ENCODE results near the gene EFNA5. TPM values are rescaled to one million over a fixed set of nuclear protein-coding genes. Genes with fewer than 3 reads are reported as not detected.
A peak's percentile ranks its signal among the peaks of the same experiment; 100 is the strongest.

Gene EFNA5
- total RNA-seq, 1 donor from 2014 or later = 11.8 TPM

DNA sequence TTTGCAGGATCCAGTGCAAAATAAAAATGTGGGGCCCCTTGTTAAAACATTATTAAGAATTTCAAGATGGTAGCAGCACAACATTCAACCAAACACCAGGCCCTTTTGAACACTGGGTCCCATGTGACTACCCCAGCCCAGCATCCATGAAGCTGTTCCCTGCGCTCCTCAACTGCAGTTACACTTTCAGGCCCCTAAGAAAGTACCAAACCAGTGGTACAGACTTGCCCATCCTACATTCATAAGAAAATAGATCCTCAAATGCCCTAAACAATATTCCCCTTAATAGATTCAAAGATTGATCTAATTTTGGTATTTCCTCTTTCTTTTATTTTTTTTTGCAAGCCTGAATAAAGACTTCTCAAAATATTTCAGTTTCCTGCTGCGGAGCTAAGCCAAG, 201.7 kb downstream of the EFNA5 start:
- Histone ChIP-seq H3K27me3 (no peaks in the 10 kb centered on the region), H3K4me1 (peaks cover 50% of the 10 kb centered on the region), H3K27ac (no peak overlapping the region), H3K9me3 (no peaks in the 10 kb centered on the region), H3K36me3 (no peaks in the 10 kb centered on the region), H3K4me3 (no peak overlapping the region)
- TF ChIP-seq POLR2AphosphoS5 (IDR thresholded peaks at IDR 0.05; ENCODE audit: insufficient read depth in 1 of 2, low read depth in 1 of 2) (no peak), POLR2A (IDR thresholded peaks at IDR 0.05) (no peak)
- TF ChIP-seq, protein P1, sequence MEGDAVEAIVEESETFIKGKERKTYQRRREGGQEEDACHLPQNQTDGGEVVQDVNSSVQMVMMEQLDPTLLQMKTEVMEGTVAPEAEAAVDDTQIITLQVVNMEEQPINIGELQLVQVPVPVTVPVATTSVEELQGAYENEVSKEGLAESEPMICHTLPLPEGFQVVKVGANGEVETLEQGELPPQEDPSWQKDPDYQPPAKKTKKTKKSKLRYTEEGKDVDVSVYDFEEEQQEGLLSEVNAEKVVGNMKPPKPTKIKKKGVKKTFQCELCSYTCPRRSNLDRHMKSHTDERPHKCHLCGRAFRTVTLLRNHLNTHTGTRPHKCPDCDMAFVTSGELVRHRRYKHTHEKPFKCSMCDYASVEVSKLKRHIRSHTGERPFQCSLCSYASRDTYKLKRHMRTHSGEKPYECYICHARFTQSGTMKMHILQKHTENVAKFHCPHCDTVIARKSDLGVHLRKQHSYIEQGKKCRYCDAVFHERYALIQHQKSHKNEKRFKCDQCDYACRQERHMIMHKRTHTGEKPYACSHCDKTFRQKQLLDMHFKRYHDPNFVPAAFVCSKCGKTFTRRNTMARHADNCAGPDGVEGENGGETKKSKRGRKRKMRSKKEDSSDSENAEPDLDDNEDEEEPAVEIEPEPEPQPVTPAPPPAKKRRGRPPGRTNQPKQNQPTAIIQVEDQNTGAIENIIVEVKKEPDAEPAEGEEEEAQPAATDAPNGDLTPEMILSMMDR (IDR thresholded peaks at IDR 0.05) = no peak
- intact Hi-C loops (cut with DNase I) = no loop called here
- DNase-seq (ENCODE audit: extremely low spot score in 2 of 2) = no peak

DNA sequence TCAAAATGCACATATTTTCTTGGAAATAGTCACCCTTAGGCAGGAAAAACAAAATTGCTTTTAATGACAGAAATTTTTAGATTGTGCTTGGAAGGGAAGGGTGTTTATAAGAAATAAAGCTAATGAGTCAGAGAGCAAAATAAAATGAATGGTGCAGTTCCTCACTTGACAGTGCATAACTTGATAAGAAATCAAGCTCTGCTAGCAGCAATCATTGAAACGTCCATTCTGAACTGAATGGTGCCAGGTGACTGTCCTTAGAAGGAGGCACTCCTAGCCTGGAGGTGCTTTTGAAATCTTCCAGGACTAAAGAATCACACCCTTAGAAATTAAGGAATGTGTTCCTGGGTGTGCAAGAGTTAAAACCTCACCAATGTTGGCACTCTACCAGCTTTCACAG, 202.5 kb downstream of the EFNA5 start:
- Histone ChIP-seq H3K4me3 (no peak overlapping the region), H3K4me1 (peaks cover 50% of the 10 kb centered on the region), H3K9me3 (no peaks in the 10 kb centered on the region), H3K36me3 (no peaks in the 10 kb centered on the region), H3K27me3 (no peaks in the 10 kb centered on the region), H3K27ac (no peak overlapping the region)
- DNase-seq (ENCODE audit: extremely low spot score in 2 of 2) = no peak
- intact Hi-C loops (cut with DNase I) = no loop called here
- TF ChIP-seq POLR2AphosphoS5 (IDR thresholded peaks at IDR 0.05; ENCODE audit: insufficient read depth in 1 of 2, low read depth in 1 of 2) = no peak

DNA sequence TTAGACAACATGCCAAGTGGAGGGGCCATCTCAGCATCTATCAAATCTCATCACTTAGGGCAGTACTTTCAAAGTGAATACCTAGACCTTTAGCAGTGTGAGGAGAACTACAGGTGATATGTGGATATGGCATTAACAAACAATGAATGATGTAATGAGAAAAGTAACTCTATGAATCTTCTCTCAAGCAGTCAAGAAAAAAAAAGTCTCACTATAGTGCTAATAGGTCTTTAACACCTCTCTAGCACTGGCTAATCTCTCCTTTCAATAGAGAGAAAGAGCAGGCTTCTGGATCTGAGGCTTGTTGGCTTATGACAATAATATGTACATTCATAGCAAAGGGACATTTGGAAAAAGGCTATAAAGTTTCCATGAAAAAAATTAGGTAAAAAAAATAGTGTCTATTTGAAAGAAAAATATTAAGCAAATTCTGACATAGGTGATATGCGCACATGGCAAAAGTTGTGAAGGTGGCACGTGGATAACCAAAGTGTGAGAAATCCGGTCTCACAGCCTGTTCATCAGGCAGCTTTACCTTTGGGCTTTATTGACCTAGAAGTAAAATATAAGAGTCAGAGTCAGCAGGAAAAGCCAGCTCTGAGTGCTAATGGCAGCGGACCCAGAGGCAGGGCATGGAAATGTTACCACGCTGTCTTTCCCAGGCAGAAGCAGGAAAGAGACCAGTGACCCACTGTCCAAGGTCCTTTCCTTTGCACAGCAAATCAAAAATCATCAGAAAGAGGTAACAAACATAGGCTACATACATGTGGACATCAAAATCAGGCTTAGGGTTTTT, 203.4 kb downstream of the EFNA5 start:
- no peaks in the 10 kb centered on the region for H3K27me3 ChIP-seq
- H3K4me3 ChIP-seq = no peak overlapping the region
- no peak overlapping the region for H3K27ac ChIP-seq
- TF ChIP-seq POLR2AphosphoS5 (IDR thresholded peaks at IDR 0.05; ENCODE audit: insufficient read depth in 1 of 2, low read depth in 1 of 2) (no peak), POLR2A (IDR thresholded peaks at IDR 0.05) (no peak)
- TF ChIP-seq, protein P1 (IDR thresholded peaks at IDR 0.05) = no peak
- no peaks in the 10 kb centered on the region for H3K9me3 ChIP-seq
- no peaks in the 10 kb centered on the region for H3K36me3 ChIP-seq
- no peak for DNase-seq (ENCODE audit: extremely low spot score in 2 of 2)
- H3K4me1 ChIP-seq = peaks cover 45% of the 10 kb centered on the region
- intact Hi-C loops (cut with DNase I) = no loop called here

DNA sequence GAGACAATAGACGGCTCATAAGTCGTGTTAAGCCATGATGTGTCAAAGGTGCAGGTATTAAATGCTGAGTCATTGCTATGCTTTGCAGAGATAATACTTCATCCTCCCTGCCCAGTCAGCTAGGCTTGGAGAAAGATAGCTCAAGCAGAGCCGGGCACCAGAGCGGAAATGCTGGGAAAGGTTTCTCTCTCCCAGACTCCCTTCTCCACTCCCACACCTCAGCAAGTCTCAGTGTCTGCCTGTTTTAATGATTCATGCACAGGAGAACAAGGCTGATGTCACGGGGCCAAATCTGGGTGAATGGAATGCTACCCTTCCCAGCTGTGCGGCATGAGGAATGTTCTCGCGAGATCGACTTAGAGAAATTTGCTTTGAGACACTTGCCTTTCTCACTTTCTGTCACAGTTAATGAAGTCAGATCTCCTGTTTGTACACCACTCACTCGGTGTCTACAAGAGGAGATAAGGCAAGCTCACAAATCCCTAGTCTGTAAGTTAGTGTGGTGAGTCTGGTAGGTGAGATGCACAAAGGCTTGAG, 204.4 kb downstream of the EFNA5 start:
- H3K27me3 ChIP-seq = no peaks in the 10 kb centered on the region
- H3K4me3 ChIP-seq = no peak overlapping the region
- H3K4me1 ChIP-seq = peaks cover 50% of the 10 kb centered on the region
- H3K27ac ChIP-seq = no peak overlapping the region
- no peaks in the 10 kb centered on the region for H3K36me3 ChIP-seq
- TF ChIP-seq, protein P1 (IDR thresholded peaks at IDR 0.05) = no peak
- TF ChIP-seq POLR2AphosphoS5 (IDR thresholded peaks at IDR 0.05; ENCODE audit: insufficient read depth in 1 of 2, low read depth in 1 of 2) (peak in 1 of 2 donors; percentile 21), POLR2A (IDR thresholded peaks at IDR 0.05) (no peak)
- no peak for DNase-seq (ENCODE audit: extremely low spot score in 2 of 2)
- H3K9me3 ChIP-seq = no peaks in the 10 kb centered on the region
- intact Hi-C loops (cut with DNase I) = no loop called here

DNA sequence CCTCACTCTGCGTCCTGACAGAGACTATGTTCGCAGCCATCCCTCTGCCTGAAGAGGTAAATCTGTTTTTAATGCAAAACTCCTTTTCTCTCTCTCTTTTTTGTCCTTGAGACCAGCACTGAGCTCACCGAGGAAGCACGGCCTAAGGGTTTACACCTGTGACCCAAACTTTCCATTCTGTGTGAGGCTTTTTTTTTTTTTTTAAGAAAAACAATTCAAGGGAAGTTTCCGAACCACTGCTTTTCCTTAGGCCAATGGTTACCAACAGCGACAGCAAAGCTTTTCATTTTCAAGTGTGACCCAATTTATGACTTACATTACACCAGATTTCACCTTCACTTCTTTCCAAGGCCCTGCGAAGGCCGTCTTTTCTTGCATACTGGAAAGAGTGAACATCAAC, 205.9 kb downstream of the EFNA5 start:
- Histone ChIP-seq H3K9me3 (no peaks in the 10 kb centered on the region), H3K36me3 (no peaks in the 10 kb centered on the region), H3K27me3 (no peaks in the 10 kb centered on the region), H3K4me1 (peaks cover 47% of the 10 kb centered on the region), H3K4me3 (no peak overlapping the region), H3K27ac (no peak overlapping the region)
- TF ChIP-seq, protein P1 (IDR thresholded peaks at IDR 0.05) = no peak
- TF ChIP-seq POLR2A (IDR thresholded peaks at IDR 0.05) (no peak), POLR2AphosphoS5 (IDR thresholded peaks at IDR 0.05; ENCODE audit: insufficient read depth in 1 of 2, low read depth in 1 of 2) (no peak)
- intact Hi-C loops (cut with DNase I) = no loop called here
- DNase-seq (ENCODE audit: extremely low spot score in 2 of 2) = no peak

Data from vagina (tissue), 2 donors.